ENCODE results near the gene AAR2.

The AAR2 gene

GRCh38 chr20:36262440-36262839, 26.2 kb downstream of the AAR2 start:
- DNase-seq: no peak

- DNase-seq: no peak
Measured at GRCh38 chr20:36264426-36265246, 28.4 kb downstream of the AAR2 start.

- no peak for DNase-seq
Measured at GRCh38 chr20:36266189-36266588, 29.9 kb downstream of the AAR2 start.

GRCh38 chr20:36267605-36268381, 31.5 kb downstream of the AAR2 start:
- no peak for DNase-seq

- no peak for DNase-seq
Measured at GRCh38 chr20:36268440-36269342, 32.4 kb downstream of the AAR2 start.

- no peak for DNase-seq
Measured at GRCh38 chr20:36269507-36269906, 33.2 kb downstream of the AAR2 start.

- peak in 1 of 2 experiments; percentile 36 for DNase-seq
Measured at GRCh38 chr20:36270744-36271638, 34.7 kb downstream of the AAR2 start.

- DNase-seq: no peak
Measured at GRCh38 chr20:36271639-36272546, 35.6 kb downstream of the AAR2 start.

- DNase-seq: no peak
Measured at GRCh38 chr20:36272547-36273220, 36.4 kb downstream of the AAR2 start.

- peak; percentile 28 to 40 for DNase-seq
Measured at GRCh38 chr20:36273414-36274180, 37.3 kb downstream of the AAR2 start.

GRCh38 chr20:36274181-36274841, 38.0 kb downstream of the AAR2 start:
- DNase-seq: no peak

- no peak for DNase-seq
Measured at GRCh38 chr20:36275011-36275410, 38.7 kb downstream of the AAR2 start.

- no peak for DNase-seq
Measured at GRCh38 chr20:36275441-36276189, 39.3 kb downstream of the AAR2 start.

GRCh38 chr20:36277546-36277945, 41.3 kb downstream of the AAR2 start:
- no peak for DNase-seq

GRCh38 chr20:36279362-36279761, 43.1 kb downstream of the AAR2 start:
- no peak for DNase-seq

GRCh38 chr20:36279776-36280175, 43.5 kb downstream of the AAR2 start:
- DNase-seq: no peak

GRCh38 chr20:36281785-36282380, 45.6 kb downstream of the AAR2 start:
- no peak for DNase-seq

- DNase-seq: no peak
Measured at GRCh38 chr20:36284751-36285150, 48.5 kb downstream of the AAR2 start.

Data from NCI-H526 (cell line).